GM23338 (cell line): ENCODE data around the gene FCN1. TPM values are rescaled to one million over a fixed set of nuclear protein-coding genes. Genes with fewer than 3 reads are reported as not detected.

ENCODE experiments used
- ATAC-seq: fragments of 200-7000 bp; cut with Tn5 transposase; 3 replicates; pipeline ENCODE4 v1.9.1; 2020
- DNase-seq: peaks from one replicate; pipeline ENCODE4 v3.0.0-alpha.2; 2015; ENCODE audit warnings: low spot score
- H2AFZ ChIP-seq: fragments of 200-600 bp; sonication (generic); 2 replicates; pipeline ENCODE4 v1.8.0; 2016; ENCODE audit warnings: antibody characterized with exemption, mild to moderate bottlenecking, moderate library complexity
- H3F3A ChIP-seq: fragments of 200-600 bp; sonication (generic); replicated peaks from 2 replicates; pipeline ENCODE4 v1.8.0; 2017; ENCODE audit warnings: antibody characterized with exemption, mixed run types, low read depth
- H3K27ac ChIP-seq: fragments of 200-600 bp; sonication (generic); 2 replicates; pipeline ENCODE4 v1.6.1; 2016; ENCODE audit warnings: low read depth
- H3K27me3 ChIP-seq: fragments of 200-600 bp; sonication (generic); 2 replicates; pipeline ENCODE4 v1.8.0; 2016; ENCODE audit warnings: mild to moderate bottlenecking, mixed run types, moderate library complexity; ENCODE audit not compliant: insufficient read depth
- H3K36me3 ChIP-seq: fragments of 200-600 bp; sonication (generic); 2 replicates; pipeline ENCODE4 v1.8.0; 2016; ENCODE audit warnings: mild to moderate bottlenecking; ENCODE audit not compliant: insufficient read depth
- H3K4me1 ChIP-seq: fragments of 200-600 bp; sonication (generic); 2 replicates; pipeline ENCODE4 v1.8.0; 2016; ENCODE audit warnings: mild to moderate bottlenecking, moderate library complexity; ENCODE audit not compliant: insufficient read depth
- H3K4me2 ChIP-seq: fragments of 200-600 bp; sonication (generic); 2 replicates; pipeline ENCODE4 v1.7.1; 2017; ENCODE audit warnings: mixed run types
- H3K4me3 ChIP-seq: fragments of 200-600 bp; sonication (generic); 2 replicates; pipeline ENCODE4 v1.6.1; 2016; ENCODE audit warnings: mixed run types
- H3K79me2 ChIP-seq: fragments of 200-600 bp; sonication (generic); replicated peaks from 2 replicates; pipeline ENCODE4 v1.8.0; 2017; ENCODE audit warnings: mild to moderate bottlenecking; ENCODE audit not compliant: insufficient read depth
- H3K9me2 ChIP-seq: fragments of 200-600 bp; sonication (generic); 2 replicates; pipeline ENCODE4 v1.8.0; 2017; ENCODE audit not compliant: insufficient read depth
- H4K20me1 ChIP-seq: fragments of 200-600 bp; sonication (generic); replicated peaks from 2 replicates; pipeline ENCODE4 v1.8.0; 2017; ENCODE audit warnings: mild to moderate bottlenecking; ENCODE audit not compliant: insufficient read depth
- H3K27ac Mint-ChIP-seq: 2 replicates; pipeline ENCODE4 v1.8.0; 2020; ENCODE audit warnings: inconsistent platforms, mild to moderate bottlenecking, moderate library complexity, mixed read lengths
- H3K27me3 Mint-ChIP-seq: 3 replicates; pipeline ENCODE4 v1.8.0; 2022; ENCODE audit warnings: low read depth, mild to moderate bottlenecking, moderate library complexity, mixed read lengths, inconsistent platforms; ENCODE audit not compliant: insufficient read depth, poor library complexity
- H3K36me3 Mint-ChIP-seq: 3 replicates; pipeline ENCODE4 v1.8.0; 2021; ENCODE audit warnings: low read depth, mild to moderate bottlenecking, inconsistent platforms, moderate library complexity, mixed read lengths
- H3K4me1 Mint-ChIP-seq: 3 replicates; pipeline ENCODE4 v1.8.0; 2020; ENCODE audit warnings: mild to moderate bottlenecking, inconsistent platforms, mixed read lengths
- H3K4me3 Mint-ChIP-seq: 3 replicates; pipeline ENCODE4 v1.8.0; 2021; ENCODE audit warnings: moderate library complexity, mild to moderate bottlenecking, inconsistent platforms, mixed read lengths
- H3K9me3 Mint-ChIP-seq: 3 replicates; pipeline ENCODE4 v1.8.0; 2020; ENCODE audit warnings: moderate library complexity, mild to moderate bottlenecking, inconsistent platforms, mixed read lengths
- JUNB ChIP-seq: IDR thresholded peaks from one replicate; pipeline ENCODE4 v1.6.1; 2016; ENCODE audit warnings: antibody characterized with exemption; ENCODE audit not compliant: unreplicated experiment
- NANOG ChIP-seq: IDR thresholded peaks from 2 replicates; pipeline ENCODE4 v1.6.1; 2016; ENCODE audit warnings: antibody characterized with exemption, borderline replicate concordance
- POLR2AphosphoS5 ChIP-seq: IDR thresholded peaks from 2 replicates; pipeline ENCODE4 v1.6.1; 2016; ENCODE audit warnings: antibody characterized with exemption, low read depth
- ZNF331 ChIP-seq: fragments of 250-450 bp; sonication (Bioruptor Pico); IDR thresholded peaks from 2 replicates; pipeline ENCODE4 v1.5.0; 2020; ENCODE audit warnings: low read depth, mild to moderate bottlenecking, moderate library complexity
- polyA plus RNA-seq: library from polyadenylated mRNA; unstranded; fragments of >200 nt; fragmentation: Nextera tagmentation; extraction: Ambion mirVana; gene quantifications from 2 replicates; pipeline ENCODE4 v1.2.1, GENCODE V29; 2016
- total RNA-seq: library from RNA; depleted of rRNA; stranded (reverse); fragments of >200 nt; shearing (Covaris generic); gene quantifications from 2 replicates; pipeline ENCODE4 v1.2.3, GENCODE V29; 2014
- TF ChIP-seq, protein P1 (sequence below): fragments of 250-450 bp; sonication (Bioruptor Pico); IDR thresholded peaks from 2 replicates; pipeline ENCODE4 v1.5.0; 2020; ENCODE audit warnings: mild to moderate bottlenecking, moderate library complexity

The FCN1 gene
- total and polyA plus RNA-seq, 2 experiments from 2014 or later = not detected

- no peaks in the 10 kb centered on the region for H3K4me1 Mint-ChIP-seq
Measured at GRCh38 chr9:134877541-134877940, 40.2 kb downstream of the FCN1 start.

More at GRCh38 chr9:134877541-134877940, 40.2 kb downstream of the FCN1 start:
- Histone ChIP-seq H4K20me1 (no peaks in the 10 kb centered on the region), H3K27ac (no peak overlapping the region), H3F3A (no peaks in the 10 kb centered on the region), H3K4me3 (no peak overlapping the region), H3K9me2 (no peaks in the 10 kb centered on the region), H3K27me3 (no peaks in the 10 kb centered on the region), H3K4me1 (no peaks in the 10 kb centered on the region), H3K79me2 (no peaks in the 10 kb centered on the region), H3K4me2 (no peak overlapping the region), H3K36me3 (no peaks in the 10 kb centered on the region), H2AFZ (no peak overlapping the region)
- Mint-ChIP-seq H3K27ac (no peak overlapping the region), H3K4me3 (no peak overlapping the region), H3K9me3 (no peaks in the 10 kb centered on the region; the same call in 2 of the 3 replicates), H3K36me3 (no peaks in the 10 kb centered on the region), H3K27me3 (peaks cover 4% of the 10 kb centered on the region)
- ATAC-seq = no peak
- no peak for DNase-seq
- TF ChIP-seq, protein P1, sequence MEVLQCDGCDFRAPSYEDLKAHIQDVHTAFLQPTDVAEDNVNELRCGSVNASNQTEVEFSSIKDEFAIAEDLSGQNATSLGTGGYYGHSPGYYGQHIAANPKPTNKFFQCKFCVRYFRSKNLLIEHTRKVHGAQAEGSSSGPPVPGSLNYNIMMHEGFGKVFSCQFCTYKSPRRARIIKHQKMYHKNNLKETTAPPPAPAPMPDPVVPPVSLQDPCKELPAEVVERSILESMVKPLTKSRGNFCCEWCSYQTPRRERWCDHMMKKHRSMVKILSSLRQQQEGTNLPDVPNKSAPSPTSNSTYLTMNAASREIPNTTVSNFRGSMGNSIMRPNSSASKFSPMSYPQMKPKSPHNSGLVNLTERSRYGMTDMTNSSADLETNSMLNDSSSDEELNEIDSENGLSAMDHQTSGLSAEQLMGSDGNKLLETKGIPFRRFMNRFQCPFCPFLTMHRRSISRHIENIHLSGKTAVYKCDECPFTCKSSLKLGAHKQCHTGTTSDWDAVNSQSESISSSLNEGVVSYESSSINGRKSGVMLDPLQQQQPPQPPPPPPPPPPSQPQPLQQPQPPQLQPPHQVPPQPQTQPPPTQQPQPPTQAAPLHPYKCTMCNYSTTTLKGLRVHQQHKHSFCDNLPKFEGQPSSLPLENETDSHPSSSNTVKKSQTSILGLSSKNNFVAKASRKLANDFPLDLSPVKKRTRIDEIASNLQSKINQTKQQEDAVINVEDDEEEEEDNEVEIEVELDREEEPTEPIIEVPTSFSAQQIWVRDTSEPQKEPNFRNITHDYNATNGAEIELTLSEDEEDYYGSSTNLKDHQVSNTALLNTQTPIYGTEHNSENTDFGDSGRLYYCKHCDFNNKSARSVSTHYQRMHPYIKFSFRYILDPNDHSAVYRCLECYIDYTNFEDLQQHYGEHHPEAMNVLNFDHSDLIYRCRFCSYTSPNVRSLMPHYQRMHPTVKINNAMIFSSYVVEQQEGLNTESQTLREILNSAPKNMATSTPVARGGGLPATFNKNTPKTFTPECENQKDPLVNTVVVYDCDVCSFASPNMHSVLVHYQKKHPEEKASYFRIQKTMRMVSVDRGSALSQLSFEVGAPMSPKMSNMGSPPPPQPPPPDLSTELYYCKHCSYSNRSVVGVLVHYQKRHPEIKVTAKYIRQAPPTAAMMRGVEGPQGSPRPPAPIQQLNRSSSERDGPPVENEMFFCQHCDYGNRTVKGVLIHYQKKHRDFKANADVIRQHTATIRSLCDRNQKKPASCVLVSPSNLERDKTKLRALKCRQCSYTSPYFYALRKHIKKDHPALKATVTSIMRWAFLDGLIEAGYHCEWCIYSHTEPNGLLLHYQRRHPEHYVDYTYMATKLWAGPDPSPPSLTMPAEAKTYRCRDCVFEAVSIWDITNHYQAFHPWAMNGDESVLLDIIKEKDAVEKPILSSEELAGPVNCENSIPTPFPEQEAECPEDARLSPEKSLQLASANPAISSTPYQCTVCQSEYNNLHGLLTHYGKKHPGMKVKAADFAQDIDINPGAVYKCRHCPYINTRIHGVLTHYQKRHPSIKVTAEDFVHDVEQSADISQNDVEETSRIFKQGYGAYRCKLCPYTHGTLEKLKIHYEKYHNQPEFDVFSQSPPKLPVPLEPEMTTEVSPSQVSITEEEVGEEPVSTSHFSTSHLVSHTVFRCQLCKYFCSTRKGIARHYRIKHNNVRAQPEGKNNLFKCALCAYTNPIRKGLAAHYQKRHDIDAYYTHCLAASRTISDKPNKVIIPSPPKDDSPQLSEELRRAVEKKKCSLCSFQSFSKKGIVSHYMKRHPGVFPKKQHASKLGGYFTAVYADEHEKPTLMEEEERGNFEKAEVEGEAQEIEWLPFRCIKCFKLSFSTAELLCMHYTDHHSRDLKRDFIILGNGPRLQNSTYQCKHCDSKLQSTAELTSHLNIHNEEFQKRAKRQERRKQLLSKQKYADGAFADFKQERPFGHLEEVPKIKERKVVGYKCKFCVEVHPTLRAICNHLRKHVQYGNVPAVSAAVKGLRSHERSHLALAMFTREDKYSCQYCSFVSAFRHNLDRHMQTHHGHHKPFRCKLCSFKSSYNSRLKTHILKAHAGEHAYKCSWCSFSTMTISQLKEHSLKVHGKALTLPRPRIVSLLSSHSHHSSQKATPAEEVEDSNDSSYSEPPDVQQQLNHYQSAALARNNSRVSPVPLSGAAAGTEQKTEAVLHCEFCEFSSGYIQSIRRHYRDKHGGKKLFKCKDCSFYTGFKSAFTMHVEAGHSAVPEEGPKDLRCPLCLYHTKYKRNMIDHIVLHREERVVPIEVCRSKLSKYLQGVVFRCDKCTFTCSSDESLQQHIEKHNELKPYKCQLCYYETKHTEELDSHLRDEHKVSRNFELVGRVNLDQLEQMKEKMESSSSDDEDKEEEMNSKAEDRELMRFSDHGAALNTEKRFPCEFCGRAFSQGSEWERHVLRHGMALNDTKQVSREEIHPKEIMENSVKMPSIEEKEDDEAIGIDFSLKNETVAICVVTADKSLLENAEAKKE (CRISPR knock-in tag) = no peak
- TF ChIP-seq ZNF331 (no peak), JUNB (no peak), NANOG (no peak), POLR2AphosphoS5 (no peak)
